ENCODE results near the gene RTN4R. TPM values are rescaled to one million over a fixed set of nuclear protein-coding genes. Genes with fewer than 3 reads are reported as not detected.

The RTN4R gene
- total and polyA plus RNA-seq, 9 of the 15 experiments (the other 6 are each of a cell fraction or from before 2014, with no cell fraction given) = 0.04 to 2.8 (median 1.4) TPM; not detected in 3

DNA sequence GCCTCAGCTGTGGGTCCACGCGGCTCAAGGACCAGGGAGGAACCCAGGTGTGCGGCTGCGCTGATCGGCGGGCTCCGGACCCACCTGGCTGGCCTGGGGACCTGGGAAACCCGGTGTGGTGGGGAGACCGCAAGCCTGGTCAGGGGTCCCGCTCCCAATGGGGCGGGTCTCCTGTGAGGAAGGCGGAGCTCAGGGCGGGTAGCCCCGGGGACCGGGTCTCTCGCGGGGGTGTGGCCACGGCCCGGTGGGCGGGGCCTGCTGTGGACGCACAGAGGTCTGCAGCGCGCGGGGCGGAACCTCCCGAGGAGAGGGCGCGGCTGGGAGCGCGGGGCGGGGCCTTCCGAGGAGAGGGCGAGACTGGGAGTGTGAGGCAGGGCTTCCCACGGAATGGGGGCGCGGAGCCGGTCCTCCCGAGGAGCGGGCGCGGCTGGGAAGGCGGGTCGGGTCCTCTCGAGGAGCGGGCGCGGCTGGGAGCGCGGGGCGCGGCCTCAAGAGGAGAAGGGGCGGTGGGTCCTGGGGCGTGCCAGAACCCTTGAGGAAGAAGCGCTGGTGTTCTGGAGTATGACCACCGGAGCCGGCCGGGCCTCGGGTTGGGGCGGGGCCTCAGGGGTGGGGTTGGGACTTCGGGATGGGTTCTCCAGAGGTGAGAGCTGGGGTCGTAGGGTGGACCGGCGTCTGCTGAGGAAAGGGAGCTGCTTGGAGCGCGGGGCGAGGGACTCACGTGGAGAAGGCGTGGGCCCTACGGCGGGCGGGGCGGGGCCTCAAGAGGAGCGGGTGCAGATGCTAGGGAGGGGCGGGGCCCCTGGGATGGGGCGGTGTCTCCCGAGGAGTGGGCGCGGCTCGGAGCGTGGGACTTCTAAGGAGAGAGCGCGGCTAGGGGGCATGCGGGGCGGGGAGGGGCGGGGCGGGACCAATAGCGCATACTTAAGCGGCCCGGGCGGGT, 31.0 kb upstream of the RTN4R start (continued):
- TF ChIP-seq, protein P1, sequence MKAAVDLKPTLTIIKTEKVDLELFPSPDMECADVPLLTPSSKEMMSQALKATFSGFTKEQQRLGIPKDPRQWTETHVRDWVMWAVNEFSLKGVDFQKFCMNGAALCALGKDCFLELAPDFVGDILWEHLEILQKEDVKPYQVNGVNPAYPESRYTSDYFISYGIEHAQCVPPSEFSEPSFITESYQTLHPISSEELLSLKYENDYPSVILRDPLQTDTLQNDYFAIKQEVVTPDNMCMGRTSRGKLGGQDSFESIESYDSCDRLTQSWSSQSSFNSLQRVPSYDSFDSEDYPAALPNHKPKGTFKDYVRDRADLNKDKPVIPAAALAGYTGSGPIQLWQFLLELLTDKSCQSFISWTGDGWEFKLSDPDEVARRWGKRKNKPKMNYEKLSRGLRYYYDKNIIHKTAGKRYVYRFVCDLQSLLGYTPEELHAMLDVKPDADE (conservative IDR thresholded peaks at IDR 0.05; ENCODE audit: control insufficient read depth, low read depth, low read length) = peak; percentile 89
- no peak for TF ChIP-seq ZNF75A (CRISPR knock-in tag; IDR thresholded peaks at IDR 0.05)
- no peak for TF ChIP-seq ZNF79 (CRISPR knock-in tag; IDR thresholded peaks at IDR 0.05; ENCODE audit: low read depth)
- no peak for TF ChIP-seq DACH1 (IDR thresholded peaks at IDR 0.05; ENCODE audit: partially characterized antibody)
- TF ChIP-seq TEAD4 (IDR thresholded peaks at IDR 0.05; ENCODE audit: low read length) = no peak
- no peak for TF ChIP-seq TEAD4 (CRISPR knock-in tag; IDR thresholded peaks at IDR 0.05; ENCODE audit: borderline replicate concordance)
- TF ChIP-seq ELF2 (CRISPR knock-in tag; IDR thresholded peaks at IDR 0.05) = no peak
- TF ChIP-seq GTF2A2 (tag; IDR thresholded peaks at IDR 0.05) = no peak
- TF ChIP-seq JUN (IDR thresholded peaks at IDR 0.05; ENCODE audit: borderline replicate concordance, low read depth, low read length) = no peak
- TF ChIP-seq JUN (CRISPR knock-in tag; IDR thresholded peaks at IDR 0.05; ENCODE audit: borderline replicate concordance) = no peak
- TF ChIP-seq ZNF165 (CRISPR knock-in tag; IDR thresholded peaks at IDR 0.05; ENCODE audit: borderline replicate concordance) = peak; percentile 87; the same call in 1 of the 2 replicates
- peak; percentile 0; the same call in 1 of the 2 replicates for TF ChIP-seq ZNF830 (CRISPR knock-in tag; IDR thresholded peaks at IDR 0.05)
- TF ChIP-seq MAZ (CRISPR knock-in tag; conservative IDR thresholded peaks at IDR 0.05 in 1 of 2, IDR thresholded peaks at IDR 0.05 in 1 of 2) = peak; percentile 86 to 88
- TF ChIP-seq PHB2 (IDR thresholded peaks at IDR 0.05; ENCODE audit: low read depth) = no peak
- no peak for TF ChIP-seq HSF4 (CRISPR knock-in tag; IDR thresholded peaks at IDR 0.05; ENCODE audit: borderline replicate concordance)
- peak in 1 of 2 experiments; percentile 36; a peak in 1 of 4 replicates for TF ChIP-seq UBTF (IDR thresholded peaks at IDR 0.05; ENCODE audit: borderline replicate concordance in 1 of 2, low read depth in 2 of 2, low read length in 2 of 2)
- TF ChIP-seq, protein P2, sequence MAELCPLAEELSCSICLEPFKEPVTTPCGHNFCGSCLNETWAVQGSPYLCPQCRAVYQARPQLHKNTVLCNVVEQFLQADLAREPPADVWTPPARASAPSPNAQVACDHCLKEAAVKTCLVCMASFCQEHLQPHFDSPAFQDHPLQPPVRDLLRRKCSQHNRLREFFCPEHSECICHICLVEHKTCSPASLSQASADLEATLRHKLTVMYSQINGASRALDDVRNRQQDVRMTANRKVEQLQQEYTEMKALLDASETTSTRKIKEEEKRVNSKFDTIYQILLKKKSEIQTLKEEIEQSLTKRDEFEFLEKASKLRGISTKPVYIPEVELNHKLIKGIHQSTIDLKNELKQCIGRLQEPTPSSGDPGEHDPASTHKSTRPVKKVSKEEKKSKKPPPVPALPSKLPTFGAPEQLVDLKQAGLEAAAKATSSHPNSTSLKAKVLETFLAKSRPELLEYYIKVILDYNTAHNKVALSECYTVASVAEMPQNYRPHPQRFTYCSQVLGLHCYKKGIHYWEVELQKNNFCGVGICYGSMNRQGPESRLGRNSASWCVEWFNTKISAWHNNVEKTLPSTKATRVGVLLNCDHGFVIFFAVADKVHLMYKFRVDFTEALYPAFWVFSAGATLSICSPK (IDR thresholded peaks at IDR 0.05; ENCODE audit: borderline replicate concordance) = no peak
- no peak for TF ChIP-seq RHOXF2B (CRISPR knock-in tag; conservative IDR thresholded peaks at IDR 0.05)
- no peak for TF ChIP-seq SMARCC2 (IDR thresholded peaks at IDR 0.05; ENCODE audit: low read depth)
- no peak for TF ChIP-seq JUND (IDR thresholded peaks at IDR 0.05; ENCODE audit: borderline replicate concordance, low read depth, low read length)
- TF ChIP-seq JUND (tag; IDR thresholded peaks at IDR 0.05; ENCODE audit: borderline replicate concordance, low read depth, low read length) = no peak
- TF ChIP-seq ZNF445 (CRISPR knock-in tag; IDR thresholded peaks at IDR 0.05; ENCODE audit: low read depth) = no peak

Measured in K562 (cell line).